Endodermal cell (in vitro differentiated cells): ENCODE results near the gene PFDN1. TPM values are rescaled to one million over a fixed set of nuclear protein-coding genes. Genes with fewer than 3 reads are reported as not detected.

Experiments
- DNase-seq: peaks from one replicate; pipeline ENCODE4 v3.0.0-alpha.2; 2017
- H3K27ac ChIP-seq: 2 replicates; pipeline ENCODE4 v1.5.1; 2013; ENCODE audit warnings: mild to moderate bottlenecking, low read depth, low read length, moderate library complexity
- H3K27me3 ChIP-seq: 2 replicates; pipeline ENCODE4 v1.6.1; 2013; ENCODE audit warnings: mild to moderate bottlenecking, low read length, moderate library complexity; ENCODE audit not compliant: insufficient read depth, control insufficient read depth, poor library complexity, severe bottlenecking
- H3K36me3 ChIP-seq: 2 replicates; pipeline ENCODE4 v1.7.0; 2013; ENCODE audit warnings: mild to moderate bottlenecking, low read length, moderate library complexity; ENCODE audit not compliant: control insufficient read depth, insufficient read depth
- H3K4me1 ChIP-seq: one replicate; pipeline ENCODE4 v1.7.0; 2013; ENCODE audit warnings: low read length; ENCODE audit not compliant: control insufficient read depth, insufficient read depth
- H3K4me3 ChIP-seq: 2 replicates; pipeline ENCODE4 v1.5.1; 2013; ENCODE audit warnings: mild to moderate bottlenecking, low read length, moderate library complexity
- H3K9ac ChIP-seq: 2 replicates; pipeline ENCODE4 v1.6.1; 2013; ENCODE audit warnings: mild to moderate bottlenecking, low read length, moderate library complexity; ENCODE audit not compliant: poor library complexity, severe bottlenecking; ENCODE audit errors: extremely low read depth
- H3K9me3 ChIP-seq: 2 replicates; pipeline ENCODE4 v1.6.1; 2013; ENCODE audit warnings: mild to moderate bottlenecking, low read length, moderate library complexity; ENCODE audit not compliant: control insufficient read depth
- H3K27ac Mint-ChIP-seq: 2 replicates; pipeline ENCODE4 v1.8.0; 2020; ENCODE audit warnings: mixed read lengths
- H3K27me3 Mint-ChIP-seq: 2 replicates; pipeline ENCODE4 v1.8.0; 2021; ENCODE audit warnings: mild to moderate bottlenecking, mixed read lengths; ENCODE audit not compliant: insufficient read depth
- H3K36me3 Mint-ChIP-seq: 2 replicates; pipeline ENCODE4 v1.8.0; 2020; ENCODE audit warnings: low read depth, mixed read lengths
- H3K4me1 Mint-ChIP-seq: 2 replicates; pipeline ENCODE4 v1.8.0; 2020; ENCODE audit warnings: mixed read lengths
- H3K4me3 Mint-ChIP-seq: 2 replicates; pipeline ENCODE4 v1.8.0; 2020; ENCODE audit warnings: mild to moderate bottlenecking, moderate library complexity, mixed read lengths
- H3K9me3 Mint-ChIP-seq: 2 replicates; pipeline ENCODE4 v1.8.0; 2020; ENCODE audit warnings: mild to moderate bottlenecking, mixed read lengths
- WGBS, 2 experiments: methylation state at CpG; one replicate each; pipeline versions ENCODE4 v1.1.5 to v1.1.7; 2013; ENCODE audit warnings: missing lambda C conversion rate in 2 of 2, mixed read lengths in 1 of 2; ENCODE audit not compliant: insufficient coverage in 1 of 2, insufficient read length in 1 of 2; 5-methylcytosine and 5-hydroxymethylcytosine counted together
- total RNA-seq, 2 donors: library from RNA; stranded (reverse); fragmentation: NEBNext Ultra II Directional in 1 of 2; extraction: Animal tissue kit (Norgen Biotek cat#: 25700) in 1 of 2; gene quantifications; 2 replicates in 1 of 2; 3 replicates in 1 of 2; pipeline ENCODE4 v1.2.1, GENCODE V29; 2021
- TF ChIP-seq, protein P1 (sequence below): fragments of 200-600 bp; sonication (generic); conservative IDR thresholded peaks from 2 replicates; pipeline ENCODE4 v1.5.0; 2021; ENCODE audit warnings: antibody characterized with exemption, mild to moderate bottlenecking

The PFDN1 gene
- total RNA-seq, 2 donors from 2014 or later, result 62.9 to 64.4 TPM

DNA sequence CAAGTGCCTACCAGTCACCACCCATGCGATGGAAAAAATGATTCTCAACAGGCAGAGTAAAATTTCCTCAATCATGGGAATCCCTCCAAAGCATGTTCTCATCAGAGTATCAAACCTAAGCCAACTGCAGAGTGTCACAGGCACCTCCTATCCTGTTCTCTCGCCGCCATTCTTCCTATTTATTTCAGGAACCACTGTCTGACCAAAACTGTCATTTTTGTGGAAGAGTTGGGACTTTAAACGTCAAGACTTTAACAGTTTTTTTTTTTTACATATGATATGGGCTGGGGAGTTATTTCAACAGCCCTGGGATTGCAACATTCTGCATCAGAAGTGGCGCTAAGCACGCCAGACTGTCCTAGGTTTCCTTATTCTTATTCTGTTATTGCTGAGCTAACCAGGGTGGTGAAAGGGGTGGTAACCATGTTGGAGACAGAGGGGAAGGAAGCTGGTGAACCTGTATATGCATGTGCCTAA lies 29.5 kb downstream of the PFDN1 start:
- Mint-ChIP-seq H3K27ac (no peak overlapping the region), H3K36me3 (peaks cover 39% of the 10 kb centered on the region), H3K4me1 (no peaks in the 10 kb centered on the region), H3K27me3 (no peaks in the 10 kb centered on the region), H3K9me3 (peaks cover 6% of the 10 kb centered on the region), H3K4me3 (no peak overlapping the region)
- H3K9ac ChIP-seq, result no peak overlapping the region
- no peaks in the 10 kb centered on the region for H3K4me1 ChIP-seq
- no peaks in the 10 kb centered on the region for H3K27me3 ChIP-seq
- peaks cover 13% of the 10 kb centered on the region for H3K9me3 ChIP-seq
- no peak overlapping the region for H3K4me3 ChIP-seq
- TF ChIP-seq, protein P1, sequence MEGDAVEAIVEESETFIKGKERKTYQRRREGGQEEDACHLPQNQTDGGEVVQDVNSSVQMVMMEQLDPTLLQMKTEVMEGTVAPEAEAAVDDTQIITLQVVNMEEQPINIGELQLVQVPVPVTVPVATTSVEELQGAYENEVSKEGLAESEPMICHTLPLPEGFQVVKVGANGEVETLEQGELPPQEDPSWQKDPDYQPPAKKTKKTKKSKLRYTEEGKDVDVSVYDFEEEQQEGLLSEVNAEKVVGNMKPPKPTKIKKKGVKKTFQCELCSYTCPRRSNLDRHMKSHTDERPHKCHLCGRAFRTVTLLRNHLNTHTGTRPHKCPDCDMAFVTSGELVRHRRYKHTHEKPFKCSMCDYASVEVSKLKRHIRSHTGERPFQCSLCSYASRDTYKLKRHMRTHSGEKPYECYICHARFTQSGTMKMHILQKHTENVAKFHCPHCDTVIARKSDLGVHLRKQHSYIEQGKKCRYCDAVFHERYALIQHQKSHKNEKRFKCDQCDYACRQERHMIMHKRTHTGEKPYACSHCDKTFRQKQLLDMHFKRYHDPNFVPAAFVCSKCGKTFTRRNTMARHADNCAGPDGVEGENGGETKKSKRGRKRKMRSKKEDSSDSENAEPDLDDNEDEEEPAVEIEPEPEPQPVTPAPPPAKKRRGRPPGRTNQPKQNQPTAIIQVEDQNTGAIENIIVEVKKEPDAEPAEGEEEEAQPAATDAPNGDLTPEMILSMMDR, result no peak
- H3K27ac ChIP-seq, result no peak overlapping the region
- DNase-seq, result no peak
- H3K36me3 ChIP-seq, result peaks cover 22% of the 10 kb centered on the region
- 88 to 96% methylated on average over 4 to 6 of the region's 6 CpGs for WGBS, 2 experiments

DNA sequence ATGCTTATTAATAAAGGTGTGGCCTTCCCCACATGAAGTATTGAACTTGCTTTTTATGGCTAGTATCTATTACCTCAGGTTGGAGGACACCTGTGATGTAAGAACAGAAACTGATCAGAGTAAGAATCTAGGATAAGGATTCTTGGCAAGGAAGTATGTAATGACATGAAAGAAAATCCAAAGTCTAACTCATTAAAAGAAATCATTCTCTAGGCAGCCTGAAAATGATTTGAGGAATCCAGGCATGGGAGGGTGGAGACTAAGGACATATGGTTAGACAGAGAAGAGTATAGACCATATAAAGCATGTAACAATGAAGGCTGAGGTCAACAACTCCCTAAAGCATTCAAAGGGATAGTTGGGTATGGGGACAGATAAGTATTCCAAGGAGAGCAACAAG lies 32.9 kb downstream of the PFDN1 start:
- Histone ChIP-seq H3K4me3 (no peak overlapping the region), H3K27ac (no peak overlapping the region), H3K9ac (no peak overlapping the region), H3K9me3 (no peaks in the 10 kb centered on the region), H3K36me3 (peaks cover 14% of the 10 kb centered on the region), H3K27me3 (no peaks in the 10 kb centered on the region), H3K4me1 (no peaks in the 10 kb centered on the region)
- peaks cover 17% of the 10 kb centered on the region for H3K36me3 Mint-ChIP-seq
- H3K27ac Mint-ChIP-seq, result no peak overlapping the region
- H3K9me3 Mint-ChIP-seq, result no peaks in the 10 kb centered on the region
- no peak for DNase-seq
- no peaks in the 10 kb centered on the region for H3K27me3 Mint-ChIP-seq
- H3K4me1 Mint-ChIP-seq, result peaks cover 16% of the 10 kb centered on the region
- H3K4me3 Mint-ChIP-seq, result no peak overlapping the region
- TF ChIP-seq, protein P1, result no peak

DNA sequence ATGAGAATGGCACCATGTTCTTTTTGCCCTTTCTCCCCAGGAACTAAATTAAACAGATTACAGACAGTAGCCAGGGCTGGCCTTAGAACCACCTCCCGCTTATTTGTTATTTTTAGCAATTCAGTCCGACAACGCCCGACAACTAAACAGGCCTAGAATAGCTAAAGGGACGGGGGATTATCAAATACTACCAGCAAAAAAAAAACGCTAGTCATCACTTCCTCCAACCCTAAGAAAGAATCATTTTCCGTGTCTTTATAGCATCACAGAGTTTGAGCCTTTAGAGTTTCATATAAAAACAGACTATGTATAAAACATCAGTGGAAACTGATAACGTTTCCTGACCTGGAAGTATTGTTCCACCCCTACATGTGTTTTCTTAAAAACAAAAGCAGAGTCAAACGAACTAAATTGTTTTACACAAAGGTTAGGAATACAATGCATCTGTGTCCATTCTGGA lies 35.3 kb downstream of the PFDN1 start:
- Histone ChIP-seq H3K36me3 (peaks cover 4% of the 10 kb centered on the region), H3K4me1 (no peaks in the 10 kb centered on the region), H3K27me3 (no peaks in the 10 kb centered on the region), H3K27ac (no peak overlapping the region), H3K9ac (no peak overlapping the region), H3K4me3 (no peak overlapping the region), H3K9me3 (no peaks in the 10 kb centered on the region)
- H3K27ac Mint-ChIP-seq, result no peak overlapping the region
- DNase-seq, result no peak
- TF ChIP-seq, protein P1, result no peak
- H3K9me3 Mint-ChIP-seq, result no peaks in the 10 kb centered on the region
- no peak overlapping the region for H3K4me3 Mint-ChIP-seq
- H3K36me3 Mint-ChIP-seq, result peaks cover 8% of the 10 kb centered on the region
- peaks cover 20% of the 10 kb centered on the region for H3K4me1 Mint-ChIP-seq
- WGBS, 2 experiments, result 91 to 94% methylated on average over 5 to 9 of the region's 9 CpGs
- H3K27me3 Mint-ChIP-seq, result no peaks in the 10 kb centered on the region
